ENCODE data around the gene TMEM42.
A peak's percentile ranks its signal among the peaks of the same experiment; 100 is the strongest.

Gene TMEM42

DNA sequence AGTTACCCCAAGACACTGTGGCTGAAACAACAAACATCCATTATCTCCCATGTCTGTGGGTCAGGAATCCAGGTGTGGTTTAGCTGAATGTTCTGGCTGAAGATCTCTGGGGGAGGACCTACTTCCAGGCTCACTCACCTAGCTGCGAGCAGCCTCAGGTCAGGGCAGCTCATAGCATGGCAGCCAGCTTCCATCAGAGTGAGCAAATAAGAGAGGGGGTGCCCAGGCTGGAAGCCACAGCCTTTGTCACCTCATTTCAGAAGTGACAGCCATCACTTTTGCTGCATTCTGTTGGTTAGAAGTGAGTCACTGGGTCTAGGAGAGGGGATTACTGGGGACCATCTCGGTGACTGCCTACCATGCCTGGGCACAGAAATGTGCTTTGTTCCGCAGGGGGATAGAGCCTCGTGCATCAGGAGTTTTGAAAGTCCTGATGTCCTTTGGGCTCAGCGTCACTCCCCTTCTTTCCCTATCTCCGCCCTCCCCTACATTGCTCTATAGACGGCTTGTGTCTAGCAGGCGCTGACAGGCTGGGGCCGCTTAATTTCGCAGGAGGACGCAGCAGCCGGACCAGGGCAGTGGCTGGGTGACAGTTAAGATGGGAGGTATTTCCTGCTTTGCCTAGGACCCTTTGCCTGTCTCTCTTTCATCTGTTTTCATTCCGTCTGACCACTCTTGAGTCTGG is 38.1 kb downstream of the TMEM42 start:
- ATAC-seq: no peak
- no peak for TF ChIP-seq ZNF70 (CRISPR knock-in tag; IDR thresholded peaks at IDR 0.05)

GRCh38 chr3:44902628-44903027 is 40.9 kb downstream of the TMEM42 start:
- TF ChIP-seq SNAI2 (CRISPR knock-in tag; IDR thresholded peaks at IDR 0.05) (no peak), TOX (CRISPR knock-in tag; IDR thresholded peaks at IDR 0.05; ENCODE audit: borderline replicate concordance) (no peak), PPARA (CRISPR knock-in tag; IDR thresholded peaks at IDR 0.05; ENCODE audit: borderline replicate concordance) (no peak), GLIS3 (CRISPR knock-in tag; IDR thresholded peaks at IDR 0.05) (no peak), ZC3H10 (CRISPR knock-in tag; IDR thresholded peaks at IDR 0.05) (no peak), ZNF70 (CRISPR knock-in tag; IDR thresholded peaks at IDR 0.05) (no peak), TCF4 (CRISPR knock-in tag; IDR thresholded peaks at IDR 0.05; ENCODE audit: borderline replicate concordance) (no peak), BACH2 (CRISPR knock-in tag; IDR thresholded peaks at IDR 0.05; ENCODE audit: borderline replicate concordance) (no peak), ESRRG (CRISPR knock-in tag; IDR thresholded peaks at IDR 0.05) (no peak), RARB (CRISPR knock-in tag; IDR thresholded peaks at IDR 0.05) (no peak)
- TF ChIP-seq, protein P1, sequence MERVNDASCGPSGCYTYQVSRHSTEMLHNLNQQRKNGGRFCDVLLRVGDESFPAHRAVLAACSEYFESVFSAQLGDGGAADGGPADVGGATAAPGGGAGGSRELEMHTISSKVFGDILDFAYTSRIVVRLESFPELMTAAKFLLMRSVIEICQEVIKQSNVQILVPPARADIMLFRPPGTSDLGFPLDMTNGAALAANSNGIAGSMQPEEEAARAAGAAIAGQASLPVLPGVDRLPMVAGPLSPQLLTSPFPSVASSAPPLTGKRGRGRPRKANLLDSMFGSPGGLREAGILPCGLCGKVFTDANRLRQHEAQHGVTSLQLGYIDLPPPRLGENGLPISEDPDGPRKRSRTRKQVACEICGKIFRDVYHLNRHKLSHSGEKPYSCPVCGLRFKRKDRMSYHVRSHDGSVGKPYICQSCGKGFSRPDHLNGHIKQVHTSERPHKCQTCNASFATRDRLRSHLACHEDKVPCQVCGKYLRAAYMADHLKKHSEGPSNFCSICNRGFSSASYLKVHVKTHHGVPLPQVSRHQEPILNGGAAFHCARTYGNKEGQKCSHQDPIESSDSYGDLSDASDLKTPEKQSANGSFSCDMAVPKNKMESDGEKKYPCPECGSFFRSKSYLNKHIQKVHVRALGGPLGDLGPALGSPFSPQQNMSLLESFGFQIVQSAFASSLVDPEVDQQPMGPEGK (CRISPR knock-in tag; IDR thresholded peaks at IDR 0.05; ENCODE audit: borderline replicate concordance): no peak
- TF ChIP-seq, protein P2, sequence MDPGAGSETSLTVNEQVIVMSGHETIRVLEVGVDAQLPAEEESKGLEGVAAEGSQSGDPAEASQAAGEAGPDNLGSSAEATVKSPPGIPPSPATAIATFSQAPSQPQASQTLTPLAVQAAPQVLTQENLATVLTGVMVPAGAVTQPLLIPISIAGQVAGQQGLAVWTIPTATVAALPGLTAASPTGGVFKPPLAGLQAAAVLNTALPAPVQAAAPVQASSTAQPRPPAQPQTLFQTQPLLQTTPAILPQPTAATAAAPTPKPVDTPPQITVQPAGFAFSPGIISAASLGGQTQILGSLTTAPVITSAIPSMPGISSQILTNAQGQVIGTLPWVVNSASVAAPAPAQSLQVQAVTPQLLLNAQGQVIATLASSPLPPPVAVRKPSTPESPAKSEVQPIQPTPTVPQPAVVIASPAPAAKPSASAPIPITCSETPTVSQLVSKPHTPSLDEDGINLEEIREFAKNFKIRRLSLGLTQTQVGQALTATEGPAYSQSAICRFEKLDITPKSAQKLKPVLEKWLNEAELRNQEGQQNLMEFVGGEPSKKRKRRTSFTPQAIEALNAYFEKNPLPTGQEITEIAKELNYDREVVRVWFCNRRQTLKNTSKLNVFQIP (CRISPR knock-in tag; IDR thresholded peaks at IDR 0.05; ENCODE audit: borderline replicate concordance, low read depth): no peak
- TF ChIP-seq, protein P3, sequence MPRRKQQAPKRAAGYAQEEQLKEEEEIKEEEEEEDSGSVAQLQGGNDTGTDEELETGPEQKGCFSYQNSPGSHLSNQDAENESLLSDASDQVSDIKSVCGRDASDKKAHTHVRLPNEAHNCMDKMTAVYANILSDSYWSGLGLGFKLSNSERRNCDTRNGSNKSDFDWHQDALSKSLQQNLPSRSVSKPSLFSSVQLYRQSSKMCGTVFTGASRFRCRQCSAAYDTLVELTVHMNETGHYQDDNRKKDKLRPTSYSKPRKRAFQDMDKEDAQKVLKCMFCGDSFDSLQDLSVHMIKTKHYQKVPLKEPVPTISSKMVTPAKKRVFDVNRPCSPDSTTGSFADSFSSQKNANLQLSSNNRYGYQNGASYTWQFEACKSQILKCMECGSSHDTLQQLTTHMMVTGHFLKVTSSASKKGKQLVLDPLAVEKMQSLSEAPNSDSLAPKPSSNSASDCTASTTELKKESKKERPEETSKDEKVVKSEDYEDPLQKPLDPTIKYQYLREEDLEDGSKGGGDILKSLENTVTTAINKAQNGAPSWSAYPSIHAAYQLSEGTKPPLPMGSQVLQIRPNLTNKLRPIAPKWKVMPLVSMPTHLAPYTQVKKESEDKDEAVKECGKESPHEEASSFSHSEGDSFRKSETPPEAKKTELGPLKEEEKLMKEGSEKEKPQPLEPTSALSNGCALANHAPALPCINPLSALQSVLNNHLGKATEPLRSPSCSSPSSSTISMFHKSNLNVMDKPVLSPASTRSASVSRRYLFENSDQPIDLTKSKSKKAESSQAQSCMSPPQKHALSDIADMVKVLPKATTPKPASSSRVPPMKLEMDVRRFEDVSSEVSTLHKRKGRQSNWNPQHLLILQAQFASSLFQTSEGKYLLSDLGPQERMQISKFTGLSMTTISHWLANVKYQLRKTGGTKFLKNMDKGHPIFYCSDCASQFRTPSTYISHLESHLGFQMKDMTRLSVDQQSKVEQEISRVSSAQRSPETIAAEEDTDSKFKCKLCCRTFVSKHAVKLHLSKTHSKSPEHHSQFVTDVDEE (CRISPR knock-in tag; IDR thresholded peaks at IDR 0.05): no peak
- TF ChIP-seq, protein P4, sequence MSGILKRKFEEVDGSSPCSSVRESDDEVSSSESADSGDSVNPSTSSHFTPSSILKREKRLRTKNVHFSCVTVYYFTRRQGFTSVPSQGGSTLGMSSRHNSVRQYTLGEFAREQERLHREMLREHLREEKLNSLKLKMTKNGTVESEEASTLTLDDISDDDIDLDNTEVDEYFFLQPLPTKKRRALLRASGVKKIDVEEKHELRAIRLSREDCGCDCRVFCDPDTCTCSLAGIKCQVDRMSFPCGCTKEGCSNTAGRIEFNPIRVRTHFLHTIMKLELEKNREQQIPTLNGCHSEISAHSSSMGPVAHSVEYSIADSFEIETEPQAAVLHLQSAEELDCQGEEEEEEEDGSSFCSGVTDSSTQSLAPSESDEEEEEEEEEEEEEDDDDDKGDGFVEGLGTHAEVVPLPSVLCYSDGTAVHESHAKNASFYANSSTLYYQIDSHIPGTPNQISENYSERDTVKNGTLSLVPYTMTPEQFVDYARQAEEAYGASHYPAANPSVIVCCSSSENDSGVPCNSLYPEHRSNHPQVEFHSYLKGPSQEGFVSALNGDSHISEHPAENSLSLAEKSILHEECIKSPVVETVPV (CRISPR knock-in tag; IDR thresholded peaks at IDR 0.05): no peak
- no peak for ATAC-seq

DNA sequence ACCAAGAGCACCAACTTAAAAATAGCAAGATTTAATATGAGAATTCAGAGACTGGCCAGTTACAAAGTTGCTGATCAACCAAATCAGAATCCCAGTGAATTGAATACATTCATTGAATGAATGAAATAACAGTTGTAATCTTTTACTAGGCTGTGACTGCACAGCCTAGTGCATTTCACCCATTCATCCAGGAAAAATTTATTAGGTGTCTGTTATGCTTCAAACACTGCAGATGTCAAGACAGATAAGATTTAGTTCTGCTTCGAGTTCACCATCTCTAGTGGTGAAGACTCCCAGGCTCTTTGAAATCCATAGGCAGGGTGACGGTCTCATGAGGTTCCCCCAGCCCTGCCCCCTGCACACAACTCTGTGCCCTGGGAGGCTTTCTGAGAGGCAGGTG is 41.6 kb downstream of the TMEM42 start:
- ATAC-seq: peak; percentile 58
- no peak for TF ChIP-seq ZFP30 (CRISPR knock-in tag; IDR thresholded peaks at IDR 0.05)
- no peak for TF ChIP-seq ARNTL (CRISPR knock-in tag; IDR thresholded peaks at IDR 0.05; ENCODE audit: borderline replicate concordance, low read depth)
- TF ChIP-seq ZFP3 (CRISPR knock-in tag; IDR thresholded peaks at IDR 0.05): no peak
- TF ChIP-seq CREB5 (CRISPR knock-in tag; IDR thresholded peaks at IDR 0.05; ENCODE audit: low read depth): no peak
- no peak for TF ChIP-seq BACH2 (CRISPR knock-in tag; IDR thresholded peaks at IDR 0.05; ENCODE audit: borderline replicate concordance)
- TF ChIP-seq OSR1 (CRISPR knock-in tag; IDR thresholded peaks at IDR 0.05): no peak
- TF ChIP-seq ZNF8 (CRISPR knock-in tag; IDR thresholded peaks at IDR 0.05): no peak
- TF ChIP-seq ISL1 (CRISPR knock-in tag; IDR thresholded peaks at IDR 0.05): no peak
- no peak for TF ChIP-seq GLIS3 (CRISPR knock-in tag; IDR thresholded peaks at IDR 0.05)
- no peak for TF ChIP-seq RARB (CRISPR knock-in tag; IDR thresholded peaks at IDR 0.05)
- TF ChIP-seq, protein P3 (CRISPR knock-in tag; IDR thresholded peaks at IDR 0.05): no peak
- TF ChIP-seq, protein P1 (CRISPR knock-in tag; IDR thresholded peaks at IDR 0.05; ENCODE audit: borderline replicate concordance): no peak
- no peak for TF ChIP-seq TCF4 (CRISPR knock-in tag; IDR thresholded peaks at IDR 0.05; ENCODE audit: borderline replicate concordance)
- TF ChIP-seq PPARA (CRISPR knock-in tag; IDR thresholded peaks at IDR 0.05; ENCODE audit: borderline replicate concordance): no peak
- TF ChIP-seq, protein P2 (CRISPR knock-in tag; IDR thresholded peaks at IDR 0.05; ENCODE audit: borderline replicate concordance, low read depth): no peak

Data from SK-N-SH treated with all-trans-retinoic acid at 6 μM for 48 hours (cell line).